ENCODE results near the gene AFF4. TPM values are rescaled to one million over a fixed set of nuclear protein-coding genes. Genes with fewer than 3 reads are reported as not detected.

AFF4 gene
- total and polyA plus RNA-seq, 2 experiments from 2014 or later = 31.3 to 46.3 TPM

DNA sequence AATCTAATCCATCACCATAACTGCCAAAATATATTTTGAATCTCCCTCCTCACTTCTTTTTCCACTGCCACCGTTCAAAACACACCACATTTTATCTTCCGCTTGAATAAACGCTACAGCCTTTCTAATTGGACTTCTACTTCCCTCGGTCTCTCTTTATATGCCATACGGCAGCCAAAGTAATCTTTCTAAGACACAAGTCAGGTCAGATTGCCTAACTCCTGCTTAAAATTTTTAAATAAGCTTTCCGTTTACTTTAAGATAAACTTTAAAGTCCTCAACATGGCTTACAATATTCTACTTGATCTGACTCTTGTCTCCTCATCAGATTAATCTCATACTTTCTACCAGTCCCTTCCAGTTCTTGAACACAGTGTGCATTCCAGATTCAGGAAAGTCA lies 9.7 kb downstream of the AFF4 start (continued):
- TF ChIP-seq, protein P1, sequence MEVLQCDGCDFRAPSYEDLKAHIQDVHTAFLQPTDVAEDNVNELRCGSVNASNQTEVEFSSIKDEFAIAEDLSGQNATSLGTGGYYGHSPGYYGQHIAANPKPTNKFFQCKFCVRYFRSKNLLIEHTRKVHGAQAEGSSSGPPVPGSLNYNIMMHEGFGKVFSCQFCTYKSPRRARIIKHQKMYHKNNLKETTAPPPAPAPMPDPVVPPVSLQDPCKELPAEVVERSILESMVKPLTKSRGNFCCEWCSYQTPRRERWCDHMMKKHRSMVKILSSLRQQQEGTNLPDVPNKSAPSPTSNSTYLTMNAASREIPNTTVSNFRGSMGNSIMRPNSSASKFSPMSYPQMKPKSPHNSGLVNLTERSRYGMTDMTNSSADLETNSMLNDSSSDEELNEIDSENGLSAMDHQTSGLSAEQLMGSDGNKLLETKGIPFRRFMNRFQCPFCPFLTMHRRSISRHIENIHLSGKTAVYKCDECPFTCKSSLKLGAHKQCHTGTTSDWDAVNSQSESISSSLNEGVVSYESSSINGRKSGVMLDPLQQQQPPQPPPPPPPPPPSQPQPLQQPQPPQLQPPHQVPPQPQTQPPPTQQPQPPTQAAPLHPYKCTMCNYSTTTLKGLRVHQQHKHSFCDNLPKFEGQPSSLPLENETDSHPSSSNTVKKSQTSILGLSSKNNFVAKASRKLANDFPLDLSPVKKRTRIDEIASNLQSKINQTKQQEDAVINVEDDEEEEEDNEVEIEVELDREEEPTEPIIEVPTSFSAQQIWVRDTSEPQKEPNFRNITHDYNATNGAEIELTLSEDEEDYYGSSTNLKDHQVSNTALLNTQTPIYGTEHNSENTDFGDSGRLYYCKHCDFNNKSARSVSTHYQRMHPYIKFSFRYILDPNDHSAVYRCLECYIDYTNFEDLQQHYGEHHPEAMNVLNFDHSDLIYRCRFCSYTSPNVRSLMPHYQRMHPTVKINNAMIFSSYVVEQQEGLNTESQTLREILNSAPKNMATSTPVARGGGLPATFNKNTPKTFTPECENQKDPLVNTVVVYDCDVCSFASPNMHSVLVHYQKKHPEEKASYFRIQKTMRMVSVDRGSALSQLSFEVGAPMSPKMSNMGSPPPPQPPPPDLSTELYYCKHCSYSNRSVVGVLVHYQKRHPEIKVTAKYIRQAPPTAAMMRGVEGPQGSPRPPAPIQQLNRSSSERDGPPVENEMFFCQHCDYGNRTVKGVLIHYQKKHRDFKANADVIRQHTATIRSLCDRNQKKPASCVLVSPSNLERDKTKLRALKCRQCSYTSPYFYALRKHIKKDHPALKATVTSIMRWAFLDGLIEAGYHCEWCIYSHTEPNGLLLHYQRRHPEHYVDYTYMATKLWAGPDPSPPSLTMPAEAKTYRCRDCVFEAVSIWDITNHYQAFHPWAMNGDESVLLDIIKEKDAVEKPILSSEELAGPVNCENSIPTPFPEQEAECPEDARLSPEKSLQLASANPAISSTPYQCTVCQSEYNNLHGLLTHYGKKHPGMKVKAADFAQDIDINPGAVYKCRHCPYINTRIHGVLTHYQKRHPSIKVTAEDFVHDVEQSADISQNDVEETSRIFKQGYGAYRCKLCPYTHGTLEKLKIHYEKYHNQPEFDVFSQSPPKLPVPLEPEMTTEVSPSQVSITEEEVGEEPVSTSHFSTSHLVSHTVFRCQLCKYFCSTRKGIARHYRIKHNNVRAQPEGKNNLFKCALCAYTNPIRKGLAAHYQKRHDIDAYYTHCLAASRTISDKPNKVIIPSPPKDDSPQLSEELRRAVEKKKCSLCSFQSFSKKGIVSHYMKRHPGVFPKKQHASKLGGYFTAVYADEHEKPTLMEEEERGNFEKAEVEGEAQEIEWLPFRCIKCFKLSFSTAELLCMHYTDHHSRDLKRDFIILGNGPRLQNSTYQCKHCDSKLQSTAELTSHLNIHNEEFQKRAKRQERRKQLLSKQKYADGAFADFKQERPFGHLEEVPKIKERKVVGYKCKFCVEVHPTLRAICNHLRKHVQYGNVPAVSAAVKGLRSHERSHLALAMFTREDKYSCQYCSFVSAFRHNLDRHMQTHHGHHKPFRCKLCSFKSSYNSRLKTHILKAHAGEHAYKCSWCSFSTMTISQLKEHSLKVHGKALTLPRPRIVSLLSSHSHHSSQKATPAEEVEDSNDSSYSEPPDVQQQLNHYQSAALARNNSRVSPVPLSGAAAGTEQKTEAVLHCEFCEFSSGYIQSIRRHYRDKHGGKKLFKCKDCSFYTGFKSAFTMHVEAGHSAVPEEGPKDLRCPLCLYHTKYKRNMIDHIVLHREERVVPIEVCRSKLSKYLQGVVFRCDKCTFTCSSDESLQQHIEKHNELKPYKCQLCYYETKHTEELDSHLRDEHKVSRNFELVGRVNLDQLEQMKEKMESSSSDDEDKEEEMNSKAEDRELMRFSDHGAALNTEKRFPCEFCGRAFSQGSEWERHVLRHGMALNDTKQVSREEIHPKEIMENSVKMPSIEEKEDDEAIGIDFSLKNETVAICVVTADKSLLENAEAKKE (CRISPR knock-in tag; IDR thresholded peaks at IDR 0.05) = no peak
- TF ChIP-seq, protein P2, sequence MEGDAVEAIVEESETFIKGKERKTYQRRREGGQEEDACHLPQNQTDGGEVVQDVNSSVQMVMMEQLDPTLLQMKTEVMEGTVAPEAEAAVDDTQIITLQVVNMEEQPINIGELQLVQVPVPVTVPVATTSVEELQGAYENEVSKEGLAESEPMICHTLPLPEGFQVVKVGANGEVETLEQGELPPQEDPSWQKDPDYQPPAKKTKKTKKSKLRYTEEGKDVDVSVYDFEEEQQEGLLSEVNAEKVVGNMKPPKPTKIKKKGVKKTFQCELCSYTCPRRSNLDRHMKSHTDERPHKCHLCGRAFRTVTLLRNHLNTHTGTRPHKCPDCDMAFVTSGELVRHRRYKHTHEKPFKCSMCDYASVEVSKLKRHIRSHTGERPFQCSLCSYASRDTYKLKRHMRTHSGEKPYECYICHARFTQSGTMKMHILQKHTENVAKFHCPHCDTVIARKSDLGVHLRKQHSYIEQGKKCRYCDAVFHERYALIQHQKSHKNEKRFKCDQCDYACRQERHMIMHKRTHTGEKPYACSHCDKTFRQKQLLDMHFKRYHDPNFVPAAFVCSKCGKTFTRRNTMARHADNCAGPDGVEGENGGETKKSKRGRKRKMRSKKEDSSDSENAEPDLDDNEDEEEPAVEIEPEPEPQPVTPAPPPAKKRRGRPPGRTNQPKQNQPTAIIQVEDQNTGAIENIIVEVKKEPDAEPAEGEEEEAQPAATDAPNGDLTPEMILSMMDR (conservative IDR thresholded peaks at IDR 0.05; ENCODE audit: low read depth in 2 of 2) = no peak
- no peak for TF ChIP-seq NANOG (IDR thresholded peaks at IDR 0.05; ENCODE audit: borderline replicate concordance)
- TF ChIP-seq EZH2 (IDR thresholded peaks at IDR 0.05; ENCODE audit: low read depth, unreplicated experiment) = no peak
- TF ChIP-seq, protein P3, sequence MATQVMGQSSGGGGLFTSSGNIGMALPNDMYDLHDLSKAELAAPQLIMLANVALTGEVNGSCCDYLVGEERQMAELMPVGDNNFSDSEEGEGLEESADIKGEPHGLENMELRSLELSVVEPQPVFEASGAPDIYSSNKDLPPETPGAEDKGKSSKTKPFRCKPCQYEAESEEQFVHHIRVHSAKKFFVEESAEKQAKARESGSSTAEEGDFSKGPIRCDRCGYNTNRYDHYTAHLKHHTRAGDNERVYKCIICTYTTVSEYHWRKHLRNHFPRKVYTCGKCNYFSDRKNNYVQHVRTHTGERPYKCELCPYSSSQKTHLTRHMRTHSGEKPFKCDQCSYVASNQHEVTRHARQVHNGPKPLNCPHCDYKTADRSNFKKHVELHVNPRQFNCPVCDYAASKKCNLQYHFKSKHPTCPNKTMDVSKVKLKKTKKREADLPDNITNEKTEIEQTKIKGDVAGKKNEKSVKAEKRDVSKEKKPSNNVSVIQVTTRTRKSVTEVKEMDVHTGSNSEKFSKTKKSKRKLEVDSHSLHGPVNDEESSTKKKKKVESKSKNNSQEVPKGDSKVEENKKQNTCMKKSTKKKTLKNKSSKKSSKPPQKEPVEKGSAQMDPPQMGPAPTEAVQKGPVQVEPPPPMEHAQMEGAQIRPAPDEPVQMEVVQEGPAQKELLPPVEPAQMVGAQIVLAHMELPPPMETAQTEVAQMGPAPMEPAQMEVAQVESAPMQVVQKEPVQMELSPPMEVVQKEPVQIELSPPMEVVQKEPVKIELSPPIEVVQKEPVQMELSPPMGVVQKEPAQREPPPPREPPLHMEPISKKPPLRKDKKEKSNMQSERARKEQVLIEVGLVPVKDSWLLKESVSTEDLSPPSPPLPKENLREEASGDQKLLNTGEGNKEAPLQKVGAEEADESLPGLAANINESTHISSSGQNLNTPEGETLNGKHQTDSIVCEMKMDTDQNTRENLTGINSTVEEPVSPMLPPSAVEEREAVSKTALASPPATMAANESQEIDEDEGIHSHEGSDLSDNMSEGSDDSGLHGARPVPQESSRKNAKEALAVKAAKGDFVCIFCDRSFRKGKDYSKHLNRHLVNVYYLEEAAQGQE (IDR thresholded peaks at IDR 0.05; ENCODE audit: unreplicated experiment) = no peak
- TF ChIP-seq POLR2AphosphoS5 (IDR thresholded peaks at IDR 0.05; ENCODE audit: low read depth) = no peak
- TF ChIP-seq STAT1 (IDR thresholded peaks at IDR 0.05; ENCODE audit: unreplicated experiment) = no peak
- no peak for TF ChIP-seq JUNB (IDR thresholded peaks at IDR 0.05; ENCODE audit: unreplicated experiment)

Data from GM23338 (cell line).